Activated T-cell treated with anti-CD3 and anti-CD28 coated beads for 4 hours (primary cell): ENCODE data around the gene CBX5.
"Not testable (repeated sequence)": the region's sequence is repeated elsewhere in the genome, so short reads cannot be mapped to it uniquely, and the experiment has no call there.

ENCODE experiments used
- DNase-seq: peaks from one replicate; pipeline ENCODE4 v3.0.0-alpha.2; 2020

CBX5 gene

DNA sequence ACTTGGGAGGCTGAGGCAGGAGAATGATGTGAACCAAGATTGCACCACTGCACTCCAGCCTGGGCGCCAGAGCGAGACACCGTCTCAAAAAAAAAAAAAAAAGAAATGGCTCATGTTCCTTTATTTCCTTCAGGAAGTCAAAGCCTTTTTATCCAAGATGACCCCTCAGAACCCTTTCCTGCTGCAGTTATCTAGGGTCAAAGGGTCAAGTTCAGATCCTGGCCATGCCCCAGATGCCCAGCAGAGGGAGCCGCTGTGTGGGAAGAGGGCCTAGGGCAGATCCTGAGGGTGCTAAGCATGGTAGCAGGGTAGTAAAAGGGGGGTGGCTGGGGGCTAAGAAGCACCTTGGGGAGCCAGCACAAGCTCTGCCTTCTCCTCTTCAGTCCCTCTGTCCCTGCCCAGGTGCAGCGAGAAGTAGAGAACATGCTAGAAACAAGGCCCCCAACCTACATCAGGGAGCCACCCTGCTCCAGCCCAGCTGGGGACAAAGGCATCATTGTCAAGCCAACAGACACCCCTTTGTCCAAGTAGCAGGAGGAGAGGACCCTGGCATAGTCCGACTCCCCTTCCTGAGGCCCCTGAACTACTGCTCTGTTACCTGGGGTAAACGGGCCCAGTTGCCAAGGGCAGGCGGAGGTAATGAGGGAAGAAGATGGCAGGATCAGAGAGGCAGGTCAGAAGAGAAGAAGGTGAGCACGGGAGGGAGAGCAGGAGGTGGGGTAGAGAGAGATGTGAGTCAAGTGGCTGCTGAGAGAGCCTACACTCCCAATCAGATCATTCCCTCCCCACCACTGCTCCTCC is 14.4 kb upstream of the CBX5 start:
- peak; percentile 36 for DNase-seq

GRCh38 chr12:54292931-54293241 is 13.0 kb upstream of the CBX5 start:
- no peak for DNase-seq

DNA sequence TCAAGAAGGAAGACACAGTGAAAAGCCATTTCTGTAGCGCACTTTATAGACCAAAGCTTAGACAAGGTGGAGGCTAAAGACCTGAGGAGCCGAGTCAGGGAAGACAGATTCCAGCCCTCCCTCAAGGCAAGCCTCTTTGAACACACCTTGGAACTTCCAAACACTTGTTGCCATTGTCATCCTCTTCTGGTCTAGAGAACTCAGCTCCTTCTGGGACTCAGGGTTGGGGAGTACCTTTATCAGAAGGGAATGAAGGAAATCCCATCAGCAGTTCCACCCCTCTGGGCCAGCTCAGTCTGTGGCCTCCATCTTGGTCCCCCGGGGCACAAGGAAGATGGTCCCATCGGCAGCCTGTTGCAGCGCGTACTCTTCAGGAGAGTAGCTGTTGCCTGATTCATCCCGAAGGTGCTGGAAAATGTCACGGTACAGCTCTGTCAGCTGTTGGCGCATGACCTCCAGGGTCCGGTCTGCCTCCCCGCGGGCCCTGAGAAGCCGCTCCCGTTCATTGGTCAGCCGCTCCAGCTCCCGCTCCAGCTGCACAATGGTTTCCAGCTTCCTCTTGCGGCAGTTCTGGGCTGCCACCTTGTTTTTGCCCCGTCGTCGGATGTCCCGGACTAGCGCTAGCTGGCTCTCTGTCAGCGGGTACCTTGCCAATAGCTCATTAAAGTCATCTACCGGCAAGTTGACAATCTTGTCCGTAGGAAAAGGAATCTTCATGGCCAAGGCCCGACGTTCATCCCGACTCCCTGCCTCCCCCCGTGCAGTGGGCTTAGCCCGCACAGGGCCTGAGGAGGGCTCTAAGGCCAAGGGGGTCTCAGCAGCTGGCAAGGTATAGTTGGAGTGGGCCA is 12.4 kb upstream of the CBX5 start:
- no peak for DNase-seq

GRCh38 chr12:54287261-54288157 is 7.6 kb upstream of the CBX5 start:
- no peak for DNase-seq

DNA sequence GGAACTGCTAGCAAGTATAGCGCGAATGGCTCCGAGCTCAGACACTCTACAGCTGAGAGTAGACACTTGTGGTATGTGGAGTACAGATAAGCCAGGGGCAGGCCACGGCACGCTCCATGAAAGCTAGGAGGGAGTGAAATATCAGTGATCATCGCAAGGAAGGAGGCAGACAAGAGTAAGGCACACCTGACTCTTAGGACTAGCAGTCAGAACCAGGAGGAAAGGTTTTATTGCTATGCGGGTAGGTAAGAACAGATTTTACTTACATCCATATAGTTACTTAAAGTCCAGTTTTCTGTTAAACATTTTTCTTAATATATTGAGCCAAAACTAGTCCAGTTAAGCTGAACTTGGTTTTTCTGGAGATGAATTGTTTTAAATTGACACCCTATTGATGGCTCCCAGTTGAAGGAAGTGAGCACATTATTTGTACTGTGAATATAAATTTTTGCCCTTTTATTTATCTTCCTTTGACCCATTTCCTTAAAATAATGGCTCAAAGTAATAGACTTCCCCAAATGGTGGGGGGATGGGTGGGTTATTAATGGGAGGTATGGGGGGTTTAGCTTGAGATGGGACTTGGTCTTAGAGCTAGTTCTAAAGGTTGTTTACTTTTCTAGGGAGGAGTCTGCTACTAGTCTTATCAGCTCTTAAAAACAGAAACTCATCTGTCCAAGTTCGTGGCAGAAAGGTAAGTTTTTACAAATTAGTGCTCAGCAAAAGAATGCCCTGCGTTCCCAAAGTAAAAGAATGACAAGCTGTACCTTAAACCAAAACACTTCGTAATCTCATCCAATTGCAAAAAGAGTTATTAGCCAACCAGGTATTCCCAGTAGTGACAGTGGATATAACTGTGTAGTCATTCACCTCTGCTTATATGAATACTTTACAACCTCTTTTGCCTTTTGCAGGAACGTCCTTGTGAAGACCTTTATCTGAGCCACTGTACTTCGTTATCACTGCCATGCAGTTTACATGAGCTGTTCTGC is 6.4 kb upstream of the CBX5 start:
- no peak for DNase-seq

DNA sequence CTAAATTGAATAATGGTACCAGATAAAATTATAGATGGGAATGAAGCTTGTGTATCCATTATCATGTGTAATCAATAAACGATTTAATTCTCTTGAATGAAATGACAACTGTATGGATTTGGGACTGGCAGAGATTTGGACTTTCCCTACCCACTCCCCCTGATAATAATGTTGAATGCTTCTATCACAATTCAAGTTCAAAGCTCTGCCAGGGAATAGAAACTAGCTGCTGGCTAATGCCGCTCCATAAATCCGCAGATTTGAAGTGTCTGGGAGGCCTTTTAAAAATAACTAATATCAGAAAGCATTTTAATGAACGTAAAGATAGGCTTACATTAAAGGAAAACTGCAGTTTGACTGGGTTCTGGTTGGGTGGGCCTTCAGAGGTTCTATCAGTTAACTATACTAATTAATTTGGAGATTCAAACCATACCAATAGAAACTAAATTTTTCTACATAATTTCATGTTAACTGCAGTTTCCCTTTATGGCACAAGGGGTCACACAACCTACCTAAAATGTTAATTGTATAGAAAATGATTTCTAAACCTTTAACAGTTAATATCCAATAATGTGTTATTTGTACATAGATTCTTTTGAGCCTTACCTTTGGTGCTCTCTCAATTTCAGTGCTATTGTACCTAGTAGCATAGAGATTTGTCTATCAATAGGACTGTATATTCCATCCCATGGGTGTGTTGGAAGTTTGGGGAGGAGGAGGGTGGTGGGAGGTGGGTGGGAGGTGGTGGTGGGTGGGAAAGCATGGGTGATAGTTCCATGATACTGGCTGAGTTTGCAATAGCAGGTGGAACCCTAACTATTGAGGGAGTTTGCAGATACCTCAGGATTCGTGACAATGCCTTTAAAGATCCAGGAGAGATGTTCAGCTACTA is 5.5 kb upstream of the CBX5 start:
- no peak for DNase-seq

DNA sequence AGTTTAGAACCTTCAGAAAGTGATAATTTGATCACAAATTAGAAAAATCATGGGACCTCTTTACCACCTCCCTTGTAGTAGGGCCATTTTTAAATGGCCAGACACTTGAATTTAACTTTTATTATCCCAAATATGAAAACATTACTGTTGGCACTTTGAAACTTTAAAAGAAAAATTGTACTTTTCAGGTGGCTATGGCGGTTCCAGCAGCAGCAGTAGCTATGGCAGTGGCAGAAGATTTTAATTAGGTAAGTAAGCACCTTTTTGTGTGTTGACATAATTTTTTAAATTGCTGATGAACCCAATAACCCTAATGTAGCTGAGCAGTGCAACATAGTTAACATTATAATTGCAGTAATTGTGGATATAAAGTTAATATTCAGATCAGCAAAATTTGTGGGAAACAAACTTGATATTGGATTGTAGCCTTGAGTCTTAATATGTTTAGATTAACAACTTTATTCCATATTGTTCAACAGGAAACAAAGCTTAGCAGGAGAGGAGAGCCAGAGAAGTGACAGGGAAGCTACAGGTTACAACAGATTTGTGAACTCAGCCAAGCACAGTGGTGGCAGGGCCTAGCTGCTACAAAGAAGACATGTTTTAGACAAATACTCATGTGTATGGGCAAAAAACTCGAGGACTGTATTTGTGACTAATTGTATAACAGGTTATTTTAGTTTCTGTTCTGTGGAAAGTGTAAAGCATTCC is 4.3 kb upstream of the CBX5 start:
- not testable (repeated sequence) for DNase-seq

DNA sequence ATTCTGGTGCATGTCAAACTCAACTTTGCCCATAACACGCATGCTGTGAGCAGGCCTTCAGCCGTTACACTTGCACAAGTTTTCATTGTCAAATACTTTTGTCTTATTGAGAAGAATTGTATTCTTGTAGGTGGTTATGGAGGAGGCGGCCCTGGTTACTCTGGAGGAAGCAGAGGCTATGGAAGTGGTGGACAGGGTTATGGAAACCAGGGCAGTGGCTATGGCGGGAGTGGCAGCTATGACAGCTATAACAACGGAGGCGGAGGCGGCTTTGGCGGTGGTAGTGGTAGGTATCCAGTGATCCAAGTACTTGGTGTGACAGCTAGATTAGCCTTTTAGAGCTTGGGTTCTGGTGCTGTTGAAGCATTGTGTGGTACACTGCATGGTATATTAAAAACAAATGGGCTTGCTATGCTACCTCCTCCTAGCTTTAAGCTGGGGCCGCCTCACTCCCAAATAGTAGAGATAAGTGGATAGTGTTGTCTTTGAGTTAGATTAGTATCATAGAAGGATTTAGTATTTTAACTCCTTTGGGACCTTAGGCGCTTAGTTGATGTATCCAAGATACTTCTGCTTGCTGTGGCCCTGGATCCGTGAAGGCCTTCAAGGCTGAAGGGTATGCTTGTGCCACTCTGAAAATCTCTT is 3.1 kb upstream of the CBX5 start:
- no peak for DNase-seq

- DNase-seq, result not testable (repeated sequence)
Measured at GRCh38 chr12:54281694-54282093, 1.8 kb upstream of the CBX5 start.

DNA sequence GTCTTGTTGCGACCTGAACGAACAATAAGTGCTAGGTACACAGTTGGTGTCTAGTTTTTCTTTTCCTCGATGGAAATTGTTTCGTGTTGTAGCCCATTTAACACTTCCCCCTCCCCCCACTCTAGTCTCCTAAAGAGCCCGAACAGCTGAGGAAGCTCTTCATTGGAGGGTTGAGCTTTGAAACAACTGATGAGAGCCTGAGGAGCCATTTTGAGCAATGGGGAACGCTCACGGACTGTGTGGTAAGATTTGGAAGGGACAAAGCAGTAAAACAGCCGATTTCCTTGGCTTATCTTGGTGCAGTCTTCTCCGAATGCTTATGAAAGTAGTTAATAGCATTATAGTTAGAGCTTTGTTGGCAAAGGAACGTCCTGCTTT is 1.3 kb upstream of the CBX5 start:
- not testable (repeated sequence) for DNase-seq

GRCh38 chr12:54280468-54281260 is 742 bp upstream of the CBX5 start, which contains the start of gene HNRNPA1:
Gene HNRNPA1 (plus strand): TSS chr12:54280726. CDS start chr12:54280808, 82 bp downstream.
- DNase-seq, result peak; percentile 92

- no peak for DNase-seq
Measured at GRCh38 chr12:54279227-54279631, 693 bp downstream of the CBX5 start.

DNA sequence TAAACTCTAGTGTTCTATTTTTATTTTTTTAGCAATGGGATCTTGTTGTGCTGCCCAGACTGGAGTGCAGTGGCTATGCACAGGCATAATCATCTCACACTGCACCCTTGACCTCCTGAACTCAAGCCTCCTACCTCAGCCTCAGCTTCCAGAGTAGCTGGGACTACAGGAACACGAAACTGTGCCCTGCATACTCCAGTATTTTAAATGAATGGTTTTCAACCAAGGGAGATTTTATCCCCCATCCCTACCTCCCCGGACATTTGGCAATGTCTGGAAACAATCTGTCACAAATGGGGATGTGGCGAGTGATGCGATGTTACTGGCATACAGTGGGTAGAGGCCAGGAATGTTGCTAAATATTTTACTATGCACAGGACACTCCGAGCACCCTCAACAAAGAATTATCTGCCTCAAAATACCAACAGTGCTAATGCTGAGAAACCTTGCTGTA is 2.1 kb downstream of the CBX5 start:
- no peak for DNase-seq

- no peak for DNase-seq
Measured at GRCh38 chr12:54276368-54276767, 3.6 kb downstream of the CBX5 start.

DNA sequence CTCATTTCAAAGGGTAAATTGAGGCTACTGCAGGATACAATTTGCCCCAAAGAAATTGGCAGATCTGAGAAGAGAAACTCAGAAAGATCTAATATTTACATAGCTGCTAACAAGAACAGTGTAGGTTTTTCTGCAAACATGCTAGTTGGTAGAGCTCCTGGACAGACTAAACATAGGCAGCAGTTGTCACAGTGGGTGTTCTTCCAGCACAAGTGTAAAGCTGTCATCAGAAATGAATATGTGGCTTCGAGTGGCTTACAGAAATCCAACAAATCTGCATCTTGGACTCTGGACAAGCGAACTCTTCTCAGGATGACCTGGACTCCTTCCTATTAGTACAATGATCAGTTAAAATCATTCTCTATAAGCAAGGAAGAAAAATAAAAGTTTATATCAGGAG is 5.9 kb downstream of the CBX5 start:
- no peak for DNase-seq

GRCh38 chr12:54272214-54272613 is 7.7 kb downstream of the CBX5 start:
- DNase-seq, result no peak

DNA sequence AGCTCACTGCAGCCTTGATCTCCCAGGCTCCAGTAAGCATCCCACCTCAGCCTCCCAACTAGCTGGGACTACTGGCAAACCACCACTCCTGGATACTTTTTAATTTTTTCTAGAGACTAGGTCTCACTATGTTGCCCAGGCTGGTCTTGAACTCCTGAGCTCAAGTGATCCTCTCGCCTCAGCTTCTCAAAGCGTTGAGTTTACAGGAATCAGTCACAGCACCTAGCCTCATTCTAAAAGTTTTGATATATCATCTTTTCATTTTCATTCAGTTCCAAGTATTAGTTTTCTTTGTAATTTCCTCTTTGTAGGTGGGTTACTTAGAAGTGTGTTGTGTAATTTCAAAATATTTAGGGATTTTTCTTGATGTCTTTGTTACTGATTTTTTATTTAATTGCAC is 9.6 kb downstream of the CBX5 start:
- no peak for DNase-seq

GRCh38 chr12:54266852-54267251 is 13.1 kb downstream of the CBX5 start:
- DNase-seq, result no peak

- DNase-seq, result no peak
Measured at GRCh38 chr12:54265364-54265812, 14.5 kb downstream of the CBX5 start.
